Neural progenitor cell (in vitro differentiated cells): ENCODE results near the gene SCAMP1. TPM values are rescaled to one million over a fixed set of nuclear protein-coding genes. Genes with fewer than 3 reads are reported as not detected.
A peak's percentile ranks its signal among the peaks of the same experiment; 100 is the strongest.

Source experiments
- DNase-seq: peaks from one replicate; pipeline ENCODE4 v3.0.0-alpha.2; 2016; ENCODE audit warnings: low spot score
- H2AFZ ChIP-seq: fragments of 200-600 bp; sonication (generic); replicated peaks from 2 replicates; pipeline ENCODE4 v1.6.1; 2016; ENCODE audit warnings: antibody characterized with exemption
- H3F3A ChIP-seq: fragments of 200-600 bp; sonication (generic); 2 replicates; pipeline ENCODE4 v1.6.1; 2016; ENCODE audit warnings: antibody characterized with exemption, low read depth
- H3K27ac ChIP-seq: fragments of 200-600 bp; sonication (generic); 2 replicates; pipeline ENCODE4 v1.5.1; 2016; ENCODE audit warnings: mild to moderate bottlenecking
- H3K27me3 ChIP-seq: fragments of 200-600 bp; sonication (generic); 2 replicates; pipeline ENCODE4 v1.6.1; 2016; ENCODE audit warnings: mild to moderate bottlenecking, moderate library complexity
- H3K36me3 ChIP-seq: fragments of 200-600 bp; sonication (generic); 2 replicates; pipeline ENCODE4 v1.5.1; 2016
- H3K4me1 ChIP-seq: fragments of 200-600 bp; sonication (generic); 2 replicates; pipeline ENCODE4 v1.6.1; 2016; ENCODE audit warnings: mixed run types
- H3K4me2 ChIP-seq: fragments of 200-600 bp; sonication (generic); 2 replicates; pipeline ENCODE4 v1.6.1; 2016
- H3K4me3 ChIP-seq: fragments of 200-600 bp; sonication (generic); 2 replicates; pipeline ENCODE4 v1.5.1; 2016
- H3K79me2 ChIP-seq: fragments of 200-600 bp; sonication (generic); 2 replicates; pipeline ENCODE4 v1.6.1; 2016; ENCODE audit warnings: low read depth
- H3K9ac ChIP-seq: fragments of 200-600 bp; sonication (generic); 2 replicates; pipeline ENCODE4 v1.6.1; 2016
- H3K9me3 ChIP-seq: fragments of 200-600 bp; sonication (generic); 2 replicates; pipeline ENCODE4 v1.5.1; 2016; ENCODE audit warnings: low read depth
- H4K20me1 ChIP-seq: fragments of 200-600 bp; sonication (generic); 2 replicates; pipeline ENCODE4 v1.6.1; 2016; ENCODE audit warnings: low read depth
- H3K27ac Mint-ChIP-seq: 3 replicates; pipeline ENCODE4 v1.8.0; 2021; ENCODE audit warnings: mixed read lengths
- H3K27me3 Mint-ChIP-seq: 2 replicates; pipeline ENCODE4 v1.8.0; 2022; ENCODE audit warnings: low read depth, mild to moderate bottlenecking, inconsistent platforms, moderate library complexity, mixed read lengths; ENCODE audit not compliant: insufficient read depth
- H3K36me3 Mint-ChIP-seq: 3 replicates; pipeline ENCODE4 v1.8.0; 2021; ENCODE audit warnings: mixed read lengths
- H3K4me1 Mint-ChIP-seq: 3 replicates; pipeline ENCODE4 v1.8.0; 2021; ENCODE audit warnings: mixed read lengths
- H3K4me3 Mint-ChIP-seq: 3 replicates; pipeline ENCODE4 v1.8.0; 2021; ENCODE audit warnings: mild to moderate bottlenecking, moderate library complexity, mixed read lengths
- H3K9me3 Mint-ChIP-seq: 3 replicates; pipeline ENCODE4 v1.8.0; 2020; ENCODE audit warnings: mixed read lengths
- EZH2 ChIP-seq: fragments of 200-600 bp; sonication (generic); IDR thresholded peaks from 2 replicates; pipeline ENCODE4 v1.6.1; 2017; ENCODE audit warnings: antibody characterized with exemption, mild to moderate bottlenecking, moderate library complexity
- EZH2phosphoT487 ChIP-seq: fragments of 200-600 bp; sonication (generic); IDR thresholded peaks from 2 replicates; pipeline ENCODE4 v1.6.1; 2017; ENCODE audit warnings: antibody characterized with exemption
- total RNA-seq: library from RNA; depleted of rRNA; stranded (reverse); fragments of >200 nt; gene quantifications from 2 replicates; pipeline ENCODE4 v1.2.3, GENCODE V29; 2015; ENCODE audit warnings: low replicate concordance
- TF ChIP-seq, protein P1 (sequence below): fragments of 200-600 bp; sonication (generic); IDR thresholded peaks from 2 replicates; pipeline ENCODE4 v1.5.1; 2017; ENCODE audit warnings: antibody characterized with exemption, mild to moderate bottlenecking

The SCAMP1 gene
- total RNA-seq, 1 donor from 2014 or later = 110 TPM

GRCh38 chr5:78522476-78523260, 162.3 kb downstream of the SCAMP1 start:
- Histone ChIP-seq H3K4me3 (no peak overlapping the region), H3K36me3 (no peaks in the 10 kb centered on the region), H3K79me2 (no peaks in the 10 kb centered on the region), H3K4me2 (no peak overlapping the region), H2AFZ (no peak overlapping the region), H3K9ac (no peak overlapping the region), H3K27me3 (no peaks in the 10 kb centered on the region), H4K20me1 (no peaks in the 10 kb centered on the region), H3K4me1 (peaks cover 8% of the 10 kb centered on the region), H3F3A (peaks cover 4% of the 10 kb centered on the region), H3K9me3 (no peaks in the 10 kb centered on the region), H3K27ac (no peak overlapping the region)
- H3K4me1 Mint-ChIP-seq = peaks cover 21% of the 10 kb centered on the region
- no peak for DNase-seq
- no peak overlapping the region for H3K4me3 Mint-ChIP-seq
- H3K27me3 Mint-ChIP-seq = peaks cover 4% of the 10 kb centered on the region
- H3K9me3 Mint-ChIP-seq = peaks cover 1% of the 10 kb centered on the region
- H3K27ac Mint-ChIP-seq = no peak overlapping the region
- H3K36me3 Mint-ChIP-seq = peaks cover 4% of the 10 kb centered on the region
- TF ChIP-seq EZH2 = no peak
- TF ChIP-seq, protein P1, sequence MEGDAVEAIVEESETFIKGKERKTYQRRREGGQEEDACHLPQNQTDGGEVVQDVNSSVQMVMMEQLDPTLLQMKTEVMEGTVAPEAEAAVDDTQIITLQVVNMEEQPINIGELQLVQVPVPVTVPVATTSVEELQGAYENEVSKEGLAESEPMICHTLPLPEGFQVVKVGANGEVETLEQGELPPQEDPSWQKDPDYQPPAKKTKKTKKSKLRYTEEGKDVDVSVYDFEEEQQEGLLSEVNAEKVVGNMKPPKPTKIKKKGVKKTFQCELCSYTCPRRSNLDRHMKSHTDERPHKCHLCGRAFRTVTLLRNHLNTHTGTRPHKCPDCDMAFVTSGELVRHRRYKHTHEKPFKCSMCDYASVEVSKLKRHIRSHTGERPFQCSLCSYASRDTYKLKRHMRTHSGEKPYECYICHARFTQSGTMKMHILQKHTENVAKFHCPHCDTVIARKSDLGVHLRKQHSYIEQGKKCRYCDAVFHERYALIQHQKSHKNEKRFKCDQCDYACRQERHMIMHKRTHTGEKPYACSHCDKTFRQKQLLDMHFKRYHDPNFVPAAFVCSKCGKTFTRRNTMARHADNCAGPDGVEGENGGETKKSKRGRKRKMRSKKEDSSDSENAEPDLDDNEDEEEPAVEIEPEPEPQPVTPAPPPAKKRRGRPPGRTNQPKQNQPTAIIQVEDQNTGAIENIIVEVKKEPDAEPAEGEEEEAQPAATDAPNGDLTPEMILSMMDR = no peak
- no peak for TF ChIP-seq EZH2phosphoT487

DNA sequence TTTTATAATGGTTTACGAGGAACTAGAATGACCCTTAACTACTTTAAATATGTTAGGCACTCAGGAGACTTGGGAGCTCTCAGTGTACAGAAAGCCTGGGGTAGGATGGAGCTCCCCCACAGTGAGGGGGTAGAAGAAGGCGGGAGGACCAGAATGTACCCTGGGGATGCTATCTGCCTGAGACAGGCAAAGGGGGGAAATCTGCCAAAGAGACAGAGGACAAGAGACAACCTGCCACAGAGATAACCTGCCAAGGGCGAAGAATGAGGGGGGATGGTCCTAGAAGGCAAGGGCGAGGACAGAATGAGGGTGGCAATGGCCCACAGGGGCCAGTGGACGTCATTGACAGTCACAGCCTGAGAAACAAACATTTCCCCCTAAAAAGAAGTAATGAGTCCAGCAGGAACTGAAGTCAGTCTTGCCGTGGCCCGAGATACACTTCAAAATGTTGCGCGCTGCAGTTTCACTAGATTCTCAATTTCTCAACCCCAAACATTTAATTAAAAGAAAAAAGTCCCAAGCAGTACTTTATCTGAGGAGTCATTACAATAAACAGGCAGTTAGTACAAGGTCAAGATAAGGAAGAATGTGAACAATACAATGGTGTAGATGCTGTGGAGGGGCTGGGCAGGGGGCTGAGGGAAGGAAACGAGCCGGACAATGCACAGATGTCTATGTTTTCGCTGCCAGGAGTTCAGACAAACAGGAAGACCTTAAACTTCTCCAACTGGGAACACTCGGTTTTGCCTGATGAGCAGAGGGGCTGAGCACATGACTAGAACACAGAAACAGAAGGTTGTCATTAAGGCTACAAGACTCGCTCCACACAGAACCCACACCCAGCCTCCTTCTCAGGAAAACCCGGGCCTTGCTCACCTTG, 163.1 kb downstream of the SCAMP1 start:
- H3K36me3 Mint-ChIP-seq = peaks cover 4% of the 10 kb centered on the region
- DNase-seq = no peak
- no peaks in the 10 kb centered on the region for H3K36me3 ChIP-seq
- H3K27me3 ChIP-seq = no peaks in the 10 kb centered on the region
- no peaks in the 10 kb centered on the region for H3K9me3 Mint-ChIP-seq
- no peak overlapping the region for H3K27ac ChIP-seq
- no peak overlapping the region for H3K9ac ChIP-seq
- H4K20me1 ChIP-seq = no peaks in the 10 kb centered on the region
- no peak overlapping the region for H3K4me3 Mint-ChIP-seq
- H3K4me3 ChIP-seq = no peak overlapping the region
- H3K9me3 ChIP-seq = no peaks in the 10 kb centered on the region
- H2AFZ ChIP-seq = no peak overlapping the region
- peak overlapping the region; percentile 18 for H3K27ac Mint-ChIP-seq
- H3K4me2 ChIP-seq = no peak overlapping the region
- peaks cover 24% of the 10 kb centered on the region for H3K4me1 Mint-ChIP-seq
- H3F3A ChIP-seq = peaks cover 5% of the 10 kb centered on the region
- H3K4me1 ChIP-seq = peaks cover 8% of the 10 kb centered on the region
- no peaks in the 10 kb centered on the region for H3K79me2 ChIP-seq
- H3K27me3 Mint-ChIP-seq = peaks cover 4% of the 10 kb centered on the region
- TF ChIP-seq EZH2phosphoT487 (no peak), EZH2 (no peak)
- TF ChIP-seq, protein P1 = no peak

GRCh38 chr5:78526049-78526525, 165.7 kb downstream of the SCAMP1 start:
- peaks cover 8% of the 10 kb centered on the region for H3K4me1 ChIP-seq
- H3K36me3 Mint-ChIP-seq = peaks cover 2% of the 10 kb centered on the region
- H3F3A ChIP-seq = peaks cover 5% of the 10 kb centered on the region
- H3K27ac Mint-ChIP-seq = no peak overlapping the region
- H3K4me1 Mint-ChIP-seq = peaks cover 24% of the 10 kb centered on the region
- no peaks in the 10 kb centered on the region for H3K27me3 ChIP-seq
- H3K79me2 ChIP-seq = no peaks in the 10 kb centered on the region
- DNase-seq = no peak
- no peak overlapping the region for H3K9ac ChIP-seq
- H3K27ac ChIP-seq = no peak overlapping the region
- H3K27me3 Mint-ChIP-seq = no peaks in the 10 kb centered on the region
- H3K36me3 ChIP-seq = no peaks in the 10 kb centered on the region
- H3K9me3 Mint-ChIP-seq = no peaks in the 10 kb centered on the region
- H3K4me3 ChIP-seq = no peak overlapping the region
- TF ChIP-seq, protein P1 = no peak
- TF ChIP-seq EZH2phosphoT487 = no peak
- TF ChIP-seq EZH2 = no peak
- no peak overlapping the region for H3K4me3 Mint-ChIP-seq
- H3K9me3 ChIP-seq = no peaks in the 10 kb centered on the region
- H3K4me2 ChIP-seq = no peak overlapping the region
- H4K20me1 ChIP-seq = no peaks in the 10 kb centered on the region
- no peak overlapping the region for H2AFZ ChIP-seq
